GM20000 (cell line): ENCODE results near the gene OR13F1.

Source experiments
- DNase-seq: peaks from one replicate; pipeline ENCODE4 v3.0.0; 2012; ENCODE audit warnings: low spot score
- TF ChIP-seq, protein P1 (sequence below): IDR thresholded peaks from 2 replicates; pipeline ENCODE4 v1.5.1; 2012; ENCODE audit warnings: mild to moderate bottlenecking, control low read depth; ENCODE audit errors: extremely low read depth, missing control alignments

The OR13F1 gene, protein sequence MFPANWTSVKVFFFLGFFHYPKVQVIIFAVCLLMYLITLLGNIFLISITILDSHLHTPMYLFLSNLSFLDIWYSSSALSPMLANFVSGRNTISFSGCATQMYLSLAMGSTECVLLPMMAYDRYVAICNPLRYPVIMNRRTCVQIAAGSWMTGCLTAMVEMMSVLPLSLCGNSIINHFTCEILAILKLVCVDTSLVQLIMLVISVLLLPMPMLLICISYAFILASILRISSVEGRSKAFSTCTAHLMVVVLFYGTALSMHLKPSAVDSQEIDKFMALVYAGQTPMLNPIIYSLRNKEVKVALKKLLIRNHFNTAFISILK

DNA sequence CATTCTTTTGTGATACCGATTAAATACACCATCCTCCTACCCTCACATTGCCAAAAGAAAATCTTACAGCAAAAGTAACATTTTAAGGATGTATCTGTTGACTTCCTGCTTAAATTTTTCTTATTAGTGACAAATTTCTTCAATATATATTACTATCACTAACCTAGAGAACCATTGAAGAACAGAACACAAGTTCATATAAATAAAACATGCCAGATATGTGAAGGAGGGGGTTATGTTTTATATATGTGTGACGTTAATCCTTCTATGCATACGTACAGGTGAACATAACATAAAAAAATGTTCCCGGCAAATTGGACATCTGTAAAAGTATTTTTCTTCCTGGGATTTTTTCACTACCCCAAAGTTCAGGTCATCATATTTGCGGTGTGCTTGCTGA, at the start of gene OR13F1:
Gene OR13F1, plus strand, starts transcription at position 301 of the 400 bp plus-strand sequence. Its CDS starts 0 bp downstream, at position 301.
- no peak for DNase-seq
- TF ChIP-seq, protein P1, sequence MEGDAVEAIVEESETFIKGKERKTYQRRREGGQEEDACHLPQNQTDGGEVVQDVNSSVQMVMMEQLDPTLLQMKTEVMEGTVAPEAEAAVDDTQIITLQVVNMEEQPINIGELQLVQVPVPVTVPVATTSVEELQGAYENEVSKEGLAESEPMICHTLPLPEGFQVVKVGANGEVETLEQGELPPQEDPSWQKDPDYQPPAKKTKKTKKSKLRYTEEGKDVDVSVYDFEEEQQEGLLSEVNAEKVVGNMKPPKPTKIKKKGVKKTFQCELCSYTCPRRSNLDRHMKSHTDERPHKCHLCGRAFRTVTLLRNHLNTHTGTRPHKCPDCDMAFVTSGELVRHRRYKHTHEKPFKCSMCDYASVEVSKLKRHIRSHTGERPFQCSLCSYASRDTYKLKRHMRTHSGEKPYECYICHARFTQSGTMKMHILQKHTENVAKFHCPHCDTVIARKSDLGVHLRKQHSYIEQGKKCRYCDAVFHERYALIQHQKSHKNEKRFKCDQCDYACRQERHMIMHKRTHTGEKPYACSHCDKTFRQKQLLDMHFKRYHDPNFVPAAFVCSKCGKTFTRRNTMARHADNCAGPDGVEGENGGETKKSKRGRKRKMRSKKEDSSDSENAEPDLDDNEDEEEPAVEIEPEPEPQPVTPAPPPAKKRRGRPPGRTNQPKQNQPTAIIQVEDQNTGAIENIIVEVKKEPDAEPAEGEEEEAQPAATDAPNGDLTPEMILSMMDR: no peak

DNA sequence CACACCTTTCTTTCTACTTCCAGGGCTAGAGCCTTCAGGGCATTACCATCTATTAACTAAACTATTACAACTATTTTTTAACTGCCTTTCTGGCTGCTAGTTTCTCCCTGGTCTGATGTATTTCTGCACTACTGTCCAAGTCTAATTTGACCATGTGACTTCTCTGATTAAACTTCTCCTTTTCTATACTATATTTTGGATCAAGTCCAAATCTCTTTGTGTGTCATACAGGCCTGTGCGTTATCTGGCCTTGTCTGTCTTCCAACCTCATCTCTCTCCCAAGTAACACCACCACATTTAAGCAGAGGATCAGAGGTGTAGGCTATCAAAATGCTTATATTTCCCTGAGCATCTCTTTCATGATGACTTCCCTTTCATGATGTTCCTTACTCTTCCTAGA, 47.2 kb upstream of the OR13F1 start:
- DNase-seq: no peak
- TF ChIP-seq, protein P1: no peak

DNA sequence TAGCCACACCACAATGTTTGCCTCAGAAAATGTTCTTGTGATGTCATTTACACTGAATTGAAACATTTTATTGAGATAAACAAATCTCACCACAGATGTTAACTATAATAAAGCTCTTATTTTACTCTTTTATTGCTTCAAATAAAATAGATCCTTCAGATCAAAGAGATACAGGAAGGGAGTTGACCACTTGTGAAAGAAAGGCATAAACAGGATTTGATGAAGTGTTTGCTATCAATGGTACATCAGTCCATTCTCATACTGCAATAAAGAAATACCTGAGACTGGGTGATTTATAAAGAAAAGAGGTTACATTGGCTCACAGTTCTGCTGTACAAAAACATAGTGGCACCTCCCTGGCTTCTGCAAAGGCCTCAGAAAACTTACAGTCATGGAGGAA, 40.2 kb upstream of the OR13F1 start:
- no peak for DNase-seq
- TF ChIP-seq, protein P1: no peak

DNA sequence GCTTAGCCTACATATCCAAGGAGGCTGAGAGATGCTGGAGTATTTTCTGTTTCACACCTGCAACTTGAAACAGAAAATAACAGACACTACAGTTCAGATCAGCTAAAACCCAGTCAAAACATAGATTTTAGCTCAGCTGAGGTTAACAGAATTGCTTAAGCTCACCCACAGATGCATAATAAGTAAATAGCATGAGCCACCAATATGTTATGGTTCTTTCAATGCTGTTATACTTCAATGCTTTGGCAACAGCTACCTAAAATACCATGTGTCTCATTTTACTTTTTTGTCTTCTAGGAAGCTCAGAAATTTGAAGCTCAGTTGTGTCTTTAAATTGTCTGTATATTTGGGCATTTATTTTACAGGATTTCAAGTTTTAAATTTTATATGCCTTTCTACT, 35.8 kb upstream of the OR13F1 start:
- DNase-seq: no peak
- TF ChIP-seq, protein P1: no peak

DNA sequence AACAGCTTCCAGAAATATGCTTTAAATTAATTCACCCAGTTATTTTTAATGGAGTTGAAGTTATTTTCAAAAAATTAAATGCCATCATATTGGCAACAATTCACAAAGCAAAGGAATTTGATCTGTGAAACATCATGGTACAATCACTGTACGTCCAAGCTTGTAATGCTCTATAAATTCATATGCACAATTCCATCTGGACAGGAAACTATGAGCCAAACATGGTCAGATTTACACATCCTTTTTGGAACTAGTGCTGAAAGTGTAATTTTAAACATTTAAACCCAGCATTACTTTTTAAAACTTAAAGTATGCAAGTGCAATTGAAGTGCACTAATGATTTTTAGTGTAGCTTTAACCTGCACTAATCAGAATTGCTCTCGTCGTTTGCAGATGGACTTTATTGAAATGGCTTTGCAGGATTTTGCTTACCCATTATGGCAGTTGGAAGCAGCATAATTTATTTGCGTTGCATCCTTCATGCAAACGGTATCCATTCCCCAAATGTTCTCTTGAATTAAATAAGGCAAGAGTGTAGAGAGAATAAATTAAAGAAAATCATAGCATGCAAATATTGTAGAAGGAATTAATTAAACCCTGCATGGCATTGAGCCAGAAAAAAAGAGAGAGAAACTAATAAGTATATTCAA, 21.0 kb upstream of the OR13F1 start:
- no peak for DNase-seq
- TF ChIP-seq, protein P1: no peak

DNA sequence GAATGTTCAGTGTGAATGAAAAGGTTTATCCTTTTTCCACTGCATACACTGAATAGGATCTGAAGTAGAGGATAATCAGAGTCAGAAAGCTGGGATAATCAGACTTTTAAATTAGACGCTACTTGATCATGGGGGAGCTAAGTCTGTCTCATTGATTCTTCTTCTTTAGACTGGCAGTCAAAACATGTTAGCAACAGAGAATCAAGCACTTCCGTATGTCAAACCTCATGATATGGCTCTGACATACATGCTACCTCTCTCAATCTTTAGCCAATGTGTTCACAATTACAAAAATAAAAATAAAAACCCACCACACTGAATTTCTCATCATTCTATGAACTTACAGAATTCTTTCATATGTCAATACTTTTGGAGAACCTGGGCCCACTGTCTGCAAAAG, 19.0 kb upstream of the OR13F1 start:
- TF ChIP-seq, protein P1: no peak

DNA sequence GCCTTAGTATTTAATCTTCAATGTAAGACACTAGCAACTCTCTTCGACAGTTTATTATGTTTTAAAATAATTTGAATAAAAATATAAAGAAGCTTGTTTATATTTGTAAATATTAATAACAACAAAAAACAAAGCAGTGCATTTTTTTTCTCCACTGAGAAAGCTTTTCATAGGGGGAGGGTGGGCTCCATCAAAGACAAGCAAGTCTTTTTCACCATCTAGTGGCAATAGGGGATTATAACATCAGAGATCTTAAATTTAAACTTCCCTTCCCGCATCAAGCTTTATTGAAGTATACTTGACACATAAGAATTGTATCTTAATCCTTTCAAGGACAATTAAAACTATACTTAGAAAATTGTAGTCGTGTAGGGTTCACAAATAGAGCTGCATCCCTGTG, 9.3 kb upstream of the OR13F1 start:
- no peak for DNase-seq
- TF ChIP-seq, protein P1: no peak

More for the DNA sequence above, 19.0 kb upstream of the OR13F1 start:
- DNase-seq: no peak
